EL (cell line): ENCODE results near the gene LARGE1.

Experiments used
- DNase-seq: peaks from one replicate; pipeline ENCODE4 v3.0.0-alpha.2; 2016

Gene LARGE1

GRCh38 chr22:33539202-33539901, 380.9 kb downstream of the LARGE1 start:
- DNase-seq: no peak

DNA sequence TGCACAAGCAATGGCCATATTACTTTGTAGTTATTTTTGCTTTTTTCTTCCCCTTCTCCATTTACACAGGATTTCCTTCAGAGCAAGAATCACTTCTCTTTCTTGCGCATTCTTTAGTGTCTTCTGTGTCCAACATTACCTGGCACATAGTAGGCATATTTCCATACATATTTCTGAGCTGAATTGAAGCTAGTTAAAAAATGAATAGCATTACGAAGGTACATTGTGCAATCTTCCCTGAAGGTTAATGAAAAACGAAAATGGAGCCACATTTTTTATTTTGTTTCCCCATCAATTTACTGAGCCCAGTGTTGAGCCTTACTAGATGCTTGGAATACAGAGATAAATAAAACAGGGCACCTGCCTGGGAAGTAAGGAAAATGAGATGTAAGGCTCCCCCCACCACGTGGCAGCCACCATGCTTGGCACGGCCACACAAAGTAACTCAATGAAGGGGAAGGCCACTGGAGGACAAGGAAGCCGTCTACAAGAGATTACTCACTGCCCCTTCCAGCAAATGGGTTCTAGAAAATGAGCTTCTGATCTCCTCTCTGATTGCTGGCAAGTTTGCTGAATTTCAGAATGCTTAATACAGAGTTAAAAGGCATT, 381.9 kb downstream of the LARGE1 start:
- DNase-seq: no peak

DNA sequence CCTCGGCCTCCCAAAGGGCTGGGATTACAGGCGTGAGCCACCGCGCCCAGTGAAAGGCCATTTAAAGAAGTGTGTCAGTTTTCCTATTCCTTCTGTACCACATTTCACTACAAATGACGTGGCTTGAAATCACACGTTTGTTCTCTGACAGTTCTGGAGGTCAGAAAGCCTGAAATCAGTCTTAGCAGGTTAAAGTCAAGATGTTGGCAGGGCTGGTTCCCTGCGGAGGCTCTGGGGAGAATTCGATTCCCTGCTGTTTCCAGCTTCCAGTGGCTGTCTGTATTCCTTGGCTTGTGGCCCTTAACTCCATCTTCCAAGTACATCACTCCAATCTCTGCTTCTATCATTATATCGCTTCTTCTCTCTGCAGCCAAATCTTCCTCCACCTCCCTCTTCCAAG, 383.2 kb downstream of the LARGE1 start:
- no peak for DNase-seq

GRCh38 chr22:33535937-33536875, 384.1 kb downstream of the LARGE1 start:
- DNase-seq: no peak

DNA sequence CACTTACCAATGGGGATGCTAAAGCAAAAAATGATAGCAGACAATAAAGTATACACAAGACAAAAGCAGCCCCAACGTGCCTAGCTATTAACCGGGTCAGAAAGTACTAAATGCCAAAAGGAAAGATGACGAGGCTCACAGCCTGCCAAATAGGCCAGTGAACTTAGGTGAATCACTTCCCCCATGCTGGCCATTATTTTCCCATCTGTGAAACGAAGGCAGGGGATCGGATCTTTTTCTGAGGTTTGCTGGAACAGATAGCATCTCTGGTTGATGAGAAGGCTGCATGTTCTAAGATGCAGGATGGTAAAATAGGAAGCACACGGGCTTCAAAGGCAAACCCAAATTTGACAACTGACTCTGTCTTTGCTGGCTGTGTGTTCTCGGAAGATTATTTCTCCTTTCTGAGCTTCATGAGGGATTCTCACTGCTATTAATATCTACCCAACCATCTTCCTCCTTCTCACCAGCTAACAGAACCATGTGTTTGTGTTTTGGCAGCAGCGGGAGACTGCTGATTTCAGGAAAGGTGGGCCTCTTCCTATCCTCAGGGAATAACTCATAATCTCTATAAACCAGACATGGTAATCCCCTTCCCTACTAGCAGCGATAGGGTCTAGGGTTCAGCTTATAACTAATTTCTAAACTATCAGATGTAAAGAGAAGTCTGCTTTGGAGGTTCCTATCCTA, 390.7 kb downstream of the LARGE1 start:
- DNase-seq: no peak

GRCh38 chr22:33528183-33528582, 392.1 kb downstream of the LARGE1 start:
- no peak for DNase-seq

- DNase-seq: no peak
These were observed 393.7 kb downstream of the LARGE1 start for GRCh38 chr22:33526434-33527107.

- no peak for DNase-seq
These were observed 395.6 kb downstream of the LARGE1 start for GRCh38 chr22:33524511-33525260.

DNA sequence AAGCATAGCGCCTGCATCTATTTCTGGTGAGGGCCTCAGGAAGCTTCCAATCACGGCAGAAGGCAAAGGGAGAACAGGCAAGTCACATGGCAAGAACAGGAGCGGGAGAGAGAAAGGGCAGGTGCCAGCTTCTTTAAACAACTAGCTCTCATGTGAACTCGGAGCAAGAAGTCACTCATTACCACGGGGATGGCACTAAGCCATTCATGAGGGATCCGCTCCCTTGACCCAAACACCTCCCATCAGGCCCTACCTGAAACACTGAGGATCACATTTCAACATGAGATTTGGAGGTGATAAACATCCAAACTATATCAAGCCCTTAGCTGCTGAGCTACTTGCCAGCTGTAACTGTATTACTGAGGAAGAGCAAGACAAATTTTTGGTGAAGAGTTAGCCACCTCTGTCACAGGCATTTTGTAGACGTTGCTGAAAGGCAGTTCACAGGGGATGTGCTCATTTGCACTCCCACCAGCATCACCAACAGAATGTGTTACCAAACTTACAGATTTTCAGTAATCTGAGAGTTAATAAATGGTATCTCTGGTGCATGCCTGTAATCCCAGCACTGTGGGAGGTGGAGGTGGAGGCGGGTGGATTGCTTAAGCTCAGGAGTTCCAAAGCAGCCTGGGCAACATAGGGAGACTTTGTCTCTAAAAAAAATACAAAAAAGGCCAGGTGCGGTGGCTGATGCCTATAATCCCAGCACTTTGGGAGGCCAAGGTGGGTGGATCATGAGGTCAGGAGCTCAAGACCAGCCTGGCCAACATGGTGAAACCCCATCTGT, 398.2 kb downstream of the LARGE1 start:
- no peak for DNase-seq

DNA sequence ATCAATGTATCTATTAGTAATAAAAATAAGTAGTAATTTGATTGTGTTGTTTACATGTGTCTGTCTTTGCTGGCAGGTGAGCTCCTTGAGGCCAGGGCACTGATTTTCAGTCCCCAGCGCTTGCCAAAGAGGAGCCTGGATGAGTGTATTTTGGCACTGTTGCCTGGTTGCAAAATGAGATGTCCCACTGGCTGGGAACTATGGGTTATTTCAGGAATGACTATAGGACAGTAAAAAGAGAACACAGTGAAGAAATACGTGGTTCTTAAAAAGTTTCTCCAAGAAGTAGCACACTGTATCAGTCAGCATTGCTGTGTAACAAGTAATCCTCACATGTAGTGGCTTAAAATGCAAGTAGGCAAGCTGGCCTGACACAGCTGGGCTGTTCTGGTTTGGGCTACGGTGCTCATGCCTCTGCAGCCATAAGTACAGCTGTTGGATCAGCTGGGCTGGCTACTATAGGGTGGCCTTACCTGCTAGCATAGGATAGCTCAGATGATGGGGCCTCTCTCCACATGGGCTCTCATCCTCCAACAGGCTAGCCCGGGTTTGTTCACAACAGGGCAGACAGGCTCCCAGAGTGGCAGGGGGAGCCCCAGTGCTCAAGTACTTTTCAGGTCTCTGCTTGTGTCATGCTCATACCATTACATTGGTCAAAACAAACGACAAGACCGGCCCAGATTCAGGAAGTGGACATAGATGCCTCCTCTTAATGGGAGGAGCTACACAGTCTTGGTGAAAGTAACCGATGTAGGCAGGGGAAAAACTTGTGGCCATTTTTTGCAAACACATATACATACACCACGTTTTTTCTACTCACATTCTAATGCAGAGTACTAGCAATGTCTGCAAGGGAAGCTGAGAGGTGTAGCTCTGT, 399.1 kb downstream of the LARGE1 start:
- no peak for DNase-seq

DNA sequence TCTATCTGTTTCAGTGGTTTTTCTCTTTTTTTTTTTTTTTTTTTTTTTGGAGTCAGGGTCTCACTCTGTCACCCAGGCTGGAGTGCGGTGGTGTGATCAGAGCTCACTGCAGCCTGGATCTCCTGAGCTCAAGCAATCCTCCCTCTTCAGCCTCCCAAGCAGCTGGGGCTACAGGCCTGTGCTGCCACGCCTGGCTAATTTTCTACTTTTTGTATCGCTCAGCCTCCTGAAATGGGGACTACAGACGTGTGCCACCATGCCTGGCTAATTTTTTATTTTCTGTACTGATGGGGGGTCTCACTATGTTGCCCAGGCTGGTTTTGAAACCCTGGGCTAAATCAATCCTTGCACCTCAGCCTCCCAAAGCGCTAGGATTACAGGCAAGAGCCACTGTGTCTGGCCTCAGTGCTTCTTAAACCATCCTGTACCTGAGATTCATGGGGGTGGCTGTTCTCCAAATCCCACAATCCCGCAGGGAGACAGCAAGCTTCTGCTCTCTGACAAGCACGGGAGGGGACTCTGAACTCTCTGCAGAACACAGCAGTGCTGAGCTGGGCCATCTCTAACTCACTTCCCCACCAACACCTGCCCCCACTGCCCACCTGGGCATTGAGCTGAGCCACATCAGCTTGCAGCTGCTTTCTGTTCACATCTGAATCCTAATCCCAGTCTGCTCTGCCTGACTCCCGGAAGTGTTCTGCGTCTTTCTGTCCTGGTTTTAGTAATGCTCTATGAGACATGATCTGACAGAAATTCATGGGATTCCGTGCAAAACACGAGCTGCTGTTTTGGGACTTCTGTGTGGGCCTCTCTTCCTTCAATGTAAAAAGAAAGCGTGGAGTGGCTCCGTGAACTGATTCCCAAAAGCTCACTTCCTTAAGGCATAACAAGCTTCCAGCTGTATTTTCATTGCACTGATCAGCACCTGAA, 400.0 kb downstream of the LARGE1 start:
- DNase-seq: no peak

- DNase-seq: no peak
These were observed 401.0 kb downstream of the LARGE1 start for GRCh38 chr22:33519071-33519973.

DNA sequence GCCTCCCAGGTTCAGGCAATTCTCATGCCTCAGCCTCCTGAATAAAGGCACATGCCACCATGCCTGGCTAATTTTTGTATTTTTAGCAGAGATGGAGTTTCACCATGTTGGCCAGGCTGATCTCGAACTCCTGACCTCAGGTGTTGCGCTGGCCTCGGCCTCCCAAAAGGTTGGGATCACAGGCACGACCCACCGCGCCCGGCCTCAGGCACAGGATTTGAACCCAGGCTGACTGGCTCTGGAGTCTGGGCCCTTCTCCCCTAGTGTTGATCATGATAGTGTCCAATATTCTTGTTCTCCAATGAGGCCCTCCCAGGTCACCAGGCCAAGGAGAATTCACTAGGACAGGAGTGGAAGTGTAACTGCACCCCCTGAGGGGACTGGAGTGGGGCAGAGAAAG, 401.9 kb downstream of the LARGE1 start:
- no peak for DNase-seq

GRCh38 chr22:33515795-33516194, 404.5 kb downstream of the LARGE1 start:
- no peak for DNase-seq

DNA sequence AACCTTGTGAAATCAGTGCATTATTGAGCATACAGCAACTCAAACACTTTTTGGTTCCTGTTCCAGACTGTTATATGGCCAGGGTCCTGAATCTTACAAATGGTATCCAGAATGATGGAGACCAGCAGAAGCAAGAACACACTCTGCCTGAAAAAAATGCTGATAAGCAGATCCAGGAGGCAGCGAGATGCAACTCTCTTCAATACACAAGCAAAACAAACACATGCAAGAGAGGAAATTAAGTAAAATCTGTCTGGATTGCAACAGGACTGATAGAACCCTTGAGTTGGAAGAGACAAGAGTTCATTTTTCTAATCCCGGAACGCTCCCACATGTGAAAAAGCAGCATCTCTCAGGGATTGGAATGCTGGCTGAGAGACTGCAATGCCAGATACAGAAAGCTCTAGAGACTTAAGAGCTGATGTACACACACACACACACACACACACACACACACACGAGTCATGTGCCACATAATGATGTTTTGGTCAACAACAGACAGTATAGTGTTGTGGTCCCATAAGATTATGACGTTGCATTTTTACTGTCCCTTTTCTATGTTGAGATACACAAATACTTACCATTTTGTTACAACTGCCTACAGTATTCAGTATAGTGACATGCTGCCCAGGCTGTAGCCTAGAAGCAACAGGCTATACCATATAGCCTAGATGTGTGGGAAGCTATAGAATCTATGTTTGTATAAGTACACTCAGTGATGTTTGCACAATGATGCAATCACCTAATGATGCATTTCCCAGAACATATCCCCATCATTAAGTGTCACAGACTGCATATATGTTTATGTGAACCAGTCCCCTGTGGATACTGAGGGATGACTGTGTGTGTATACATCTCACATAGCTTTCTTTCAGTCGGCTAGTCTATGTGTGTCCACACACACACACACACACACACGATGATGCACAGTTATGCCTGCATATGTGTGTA, 406.6 kb downstream of the LARGE1 start:
- DNase-seq: no peak

GRCh38 chr22:33512908-33513307, 407.4 kb downstream of the LARGE1 start:
- DNase-seq: no peak
